Hepatocyte (in vitro differentiated cells): ENCODE data around the gene MAPK8. TPM values are rescaled to one million over a fixed set of nuclear protein-coding genes. Genes with fewer than 3 reads are reported as not detected.
A peak's percentile ranks its signal among the peaks of the same experiment; 100 is the strongest.

ENCODE experiments used
- DNase-seq: peaks from one replicate; pipeline ENCODE4 v3.0.0-alpha.2; 2016; ENCODE audit warnings: low spot score
- H2AFZ ChIP-seq: fragments of 200-600 bp; sonication (generic); 2 replicates; pipeline ENCODE4 v1.6.0; 2016; ENCODE audit warnings: antibody characterized with exemption, mild to moderate bottlenecking
- H3K27ac ChIP-seq: fragments of 200-600 bp; sonication (generic); 2 replicates; pipeline ENCODE4 v1.5.1; 2016; ENCODE audit warnings: mild to moderate bottlenecking
- H3K27me3 ChIP-seq: fragments of 200-600 bp; sonication (generic); 2 replicates; pipeline ENCODE4 v1.6.1; 2016
- H3K36me3 ChIP-seq: fragments of 200-600 bp; sonication (generic); replicated peaks from 2 replicates; pipeline ENCODE4 v1.5.1; 2016; ENCODE audit warnings: low read depth; ENCODE audit not compliant: insufficient read depth
- H3K4me1 ChIP-seq: fragments of 200-600 bp; sonication (generic); 2 replicates; pipeline ENCODE4 v1.5.1; 2016; ENCODE audit warnings: mild to moderate bottlenecking, moderate library complexity; ENCODE audit not compliant: insufficient read depth
- H3K4me2 ChIP-seq: fragments of 200-600 bp; sonication (generic); 2 replicates; pipeline ENCODE4 v1.6.0; 2016
- H3K4me3 ChIP-seq: fragments of 200-600 bp; sonication (generic); 2 replicates; pipeline ENCODE4 v1.5.1; 2016; ENCODE audit warnings: mild to moderate bottlenecking
- H3K79me2 ChIP-seq: fragments of 200-600 bp; sonication (generic); 2 replicates; pipeline ENCODE4 v1.6.0; 2017; ENCODE audit warnings: mild to moderate bottlenecking
- H3K9me2 ChIP-seq: fragments of 200-600 bp; sonication (generic); replicated peaks from 2 replicates; pipeline ENCODE4 v1.6.0; 2017; ENCODE audit warnings: mild to moderate bottlenecking; ENCODE audit not compliant: insufficient read depth
- H3K9me3 ChIP-seq: fragments of 200-600 bp; sonication (generic); 2 replicates; pipeline ENCODE4 v1.5.1; 2016; ENCODE audit warnings: low read depth, mild to moderate bottlenecking
- H4K20me1 ChIP-seq: fragments of 200-600 bp; sonication (generic); 2 replicates; pipeline ENCODE4 v1.6.0; 2016; ENCODE audit warnings: mild to moderate bottlenecking; ENCODE audit not compliant: insufficient read depth, poor library complexity, severe bottlenecking
- EZH2 ChIP-seq: fragments of 200-600 bp; sonication (generic); IDR thresholded peaks from 2 replicates; pipeline ENCODE4 v1.6.1; 2016; ENCODE audit warnings: antibody characterized with exemption, mild to moderate bottlenecking, borderline replicate concordance
- EZH2phosphoT487 ChIP-seq: fragments of 200-600 bp; sonication (generic); IDR thresholded peaks from one replicate; pipeline ENCODE4 v1.6.1; 2018; ENCODE audit warnings: antibody characterized with exemption, mild to moderate bottlenecking, low read depth, moderate library complexity; ENCODE audit not compliant: unreplicated experiment, severe bottlenecking
- WGBS: methylation state at CpG from one replicate; pipeline ENCODE4 v1.1.6; 2016; ENCODE audit warnings: low lambda C conversion rate; ENCODE audit errors: missing lambda C conversion rate; 5-methylcytosine and 5-hydroxymethylcytosine counted together
- polyA plus RNA-seq: library from polyadenylated mRNA; unstranded; fragments of >200 nt; fragmentation: Nextera tagmentation; extraction: Ambion mirVana; gene quantifications from 2 replicates; pipeline ENCODE4 v1.2.1, GENCODE V29; 2016
- total RNA-seq: library from RNA; depleted of rRNA; stranded (reverse); fragments of >200 nt; gene quantifications from 2 replicates; pipeline ENCODE4 v1.2.3, GENCODE V29; 2014
- TF ChIP-seq, protein P1 (sequence below): fragments of 200-600 bp; sonication (generic); IDR thresholded peaks from 2 replicates; pipeline ENCODE4 v1.5.1; 2016; ENCODE audit warnings: antibody characterized with exemption, mild to moderate bottlenecking; ENCODE audit not compliant: poor library complexity

The MAPK8 gene
- total and polyA plus RNA-seq, 2 experiments from 2014 or later: 20.9 to 73.2 TPM

DNA sequence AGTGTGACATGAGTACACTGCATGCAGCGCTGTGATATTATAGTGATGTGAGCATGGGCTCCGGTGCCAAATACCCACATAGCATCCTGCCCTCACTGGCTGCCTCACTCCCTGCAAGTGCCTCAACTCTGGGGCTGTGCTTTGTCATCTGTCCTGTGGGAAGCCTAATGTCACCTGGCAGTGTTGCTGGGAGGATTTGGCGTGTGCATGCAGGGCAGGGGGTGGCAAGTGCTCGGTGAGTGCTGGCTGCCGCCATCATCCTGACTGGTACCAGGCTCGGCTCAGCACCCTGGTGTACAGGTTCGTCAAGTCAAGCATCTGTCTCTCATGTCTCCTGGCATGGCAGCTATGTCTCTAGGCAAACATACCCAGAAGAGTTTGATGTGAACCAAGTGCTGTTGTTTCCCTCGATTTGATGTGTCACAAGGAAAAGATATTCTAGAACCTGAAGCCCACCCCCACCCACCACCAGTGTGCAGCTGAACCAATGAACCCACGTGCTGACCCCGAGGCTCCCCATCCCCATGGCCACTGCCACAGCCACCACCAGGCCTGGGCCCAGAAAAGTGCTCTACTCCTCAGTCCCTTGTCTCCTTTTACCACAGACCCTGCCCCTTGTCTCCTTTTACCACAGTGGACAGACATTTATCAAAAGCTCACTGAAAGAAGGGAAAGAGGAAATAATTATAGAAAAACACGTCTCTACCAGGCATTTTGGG is 135.8 kb downstream of the MAPK8 start:
- Histone ChIP-seq H3K4me3 (no peak overlapping the region), H3K27ac (no peak overlapping the region), H3K9me2 (no peaks in the 10 kb centered on the region), H3K4me1 (no peaks in the 10 kb centered on the region), H3K9me3 (no peaks in the 10 kb centered on the region), H3K4me2 (no peak overlapping the region), H2AFZ (no peak overlapping the region), H4K20me1 (no peaks in the 10 kb centered on the region), H3K79me2 (no peaks in the 10 kb centered on the region), H3K36me3 (no peaks in the 10 kb centered on the region), H3K27me3 (no peaks in the 10 kb centered on the region)
- DNase-seq: no peak
- 89% methylated on average over 11 of the region's 11 CpGs for WGBS
- no peak for TF ChIP-seq EZH2phosphoT487
- TF ChIP-seq EZH2: no peak
- TF ChIP-seq, protein P1, sequence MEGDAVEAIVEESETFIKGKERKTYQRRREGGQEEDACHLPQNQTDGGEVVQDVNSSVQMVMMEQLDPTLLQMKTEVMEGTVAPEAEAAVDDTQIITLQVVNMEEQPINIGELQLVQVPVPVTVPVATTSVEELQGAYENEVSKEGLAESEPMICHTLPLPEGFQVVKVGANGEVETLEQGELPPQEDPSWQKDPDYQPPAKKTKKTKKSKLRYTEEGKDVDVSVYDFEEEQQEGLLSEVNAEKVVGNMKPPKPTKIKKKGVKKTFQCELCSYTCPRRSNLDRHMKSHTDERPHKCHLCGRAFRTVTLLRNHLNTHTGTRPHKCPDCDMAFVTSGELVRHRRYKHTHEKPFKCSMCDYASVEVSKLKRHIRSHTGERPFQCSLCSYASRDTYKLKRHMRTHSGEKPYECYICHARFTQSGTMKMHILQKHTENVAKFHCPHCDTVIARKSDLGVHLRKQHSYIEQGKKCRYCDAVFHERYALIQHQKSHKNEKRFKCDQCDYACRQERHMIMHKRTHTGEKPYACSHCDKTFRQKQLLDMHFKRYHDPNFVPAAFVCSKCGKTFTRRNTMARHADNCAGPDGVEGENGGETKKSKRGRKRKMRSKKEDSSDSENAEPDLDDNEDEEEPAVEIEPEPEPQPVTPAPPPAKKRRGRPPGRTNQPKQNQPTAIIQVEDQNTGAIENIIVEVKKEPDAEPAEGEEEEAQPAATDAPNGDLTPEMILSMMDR: no peak

DNA sequence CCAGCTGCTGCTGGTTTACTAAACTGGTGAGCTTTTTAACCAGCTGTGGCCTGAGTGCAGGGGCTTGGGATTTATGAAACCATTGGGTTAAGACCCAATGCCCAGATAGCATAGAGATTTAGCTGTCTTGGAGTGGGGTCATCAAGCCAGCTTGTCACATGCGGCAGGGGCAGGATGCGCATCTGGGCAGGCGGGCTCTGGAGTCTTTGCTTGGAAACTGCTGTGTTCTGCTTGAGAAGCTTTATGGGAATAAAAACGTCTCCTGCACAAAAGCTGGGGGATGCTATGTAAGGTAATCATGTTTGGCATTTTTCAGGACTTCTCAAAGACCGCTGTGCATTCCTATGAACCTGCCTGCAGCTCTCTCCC is 136.3 kb downstream of the MAPK8 start:
- Histone ChIP-seq H3K27ac (no peak overlapping the region), H3K4me1 (no peaks in the 10 kb centered on the region), H3K79me2 (no peaks in the 10 kb centered on the region), H4K20me1 (no peaks in the 10 kb centered on the region), H3K9me3 (no peaks in the 10 kb centered on the region), H3K4me2 (no peak overlapping the region), H3K4me3 (no peak overlapping the region), H3K27me3 (no peaks in the 10 kb centered on the region), H2AFZ (no peak overlapping the region), H3K9me2 (no peaks in the 10 kb centered on the region), H3K36me3 (no peaks in the 10 kb centered on the region)
- WGBS: 77% methylated on average over 5 of the region's 5 CpGs
- DNase-seq: no peak
- TF ChIP-seq EZH2 (no peak), EZH2phosphoT487 (no peak)
- TF ChIP-seq, protein P1: no peak

DNA sequence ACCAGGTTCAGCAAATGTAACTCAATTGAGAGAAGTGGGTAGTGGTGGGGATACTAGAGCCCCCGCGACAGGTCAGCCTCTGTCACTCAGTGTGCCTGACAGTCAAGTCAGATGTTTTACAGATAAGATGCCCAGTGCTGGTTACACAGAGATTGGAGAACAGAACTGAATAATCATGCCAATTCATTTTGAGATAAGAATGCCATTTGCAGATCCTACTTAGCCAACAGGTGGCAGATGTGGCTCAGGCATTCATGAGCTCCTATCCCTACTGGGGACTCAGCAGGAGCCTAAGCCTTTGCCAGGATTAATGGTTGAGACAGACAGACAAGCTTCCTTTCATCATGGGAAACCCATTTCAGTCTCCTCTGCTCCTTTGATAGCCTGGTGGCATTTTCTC is 137.8 kb downstream of the MAPK8 start:
- DNase-seq: peak; percentile 23
- no peak for TF ChIP-seq EZH2
- TF ChIP-seq, protein P1: peak; percentile 20
- no peaks in the 10 kb centered on the region for H4K20me1 ChIP-seq

More for the DNA sequence above, 137.8 kb downstream of the MAPK8 start:
- WGBS: 40% methylated on average over 2 of the region's 2 CpGs
- H3K4me2 ChIP-seq: no peak overlapping the region
- no peak overlapping the region for H3K4me3 ChIP-seq
- H3K27me3 ChIP-seq: no peaks in the 10 kb centered on the region
- no peaks in the 10 kb centered on the region for H3K9me2 ChIP-seq
- no peaks in the 10 kb centered on the region for H3K79me2 ChIP-seq
- H3K4me1 ChIP-seq: no peaks in the 10 kb centered on the region
- H3K9me3 ChIP-seq: no peaks in the 10 kb centered on the region
- no peaks in the 10 kb centered on the region for H3K36me3 ChIP-seq
- H3K27ac ChIP-seq: no peak overlapping the region
- no peak overlapping the region for H2AFZ ChIP-seq
